ENCODE measurements around the gene TULP4.

Gene TULP4

DNA sequence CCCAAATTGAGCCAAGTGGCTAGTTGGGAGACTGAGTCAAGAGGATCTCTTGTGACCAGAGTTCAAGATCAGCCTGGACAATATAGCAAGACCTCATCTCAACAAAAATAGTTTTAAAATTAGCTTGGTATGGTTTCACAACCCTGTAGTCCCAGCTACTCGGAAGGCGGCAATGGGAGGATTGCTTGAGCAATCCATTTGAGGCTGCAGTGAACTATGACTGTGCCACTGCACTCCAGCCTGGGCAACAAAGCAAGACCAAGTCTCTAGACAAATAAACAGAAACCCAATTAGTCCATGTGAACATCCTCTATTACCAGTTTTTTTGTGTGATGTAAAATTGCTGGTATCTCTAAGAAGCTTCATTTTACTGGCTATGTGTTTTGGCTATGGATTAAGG lies 106.2 kb downstream of the TULP4 start:
- POLR2A ChIA-PET, result interaction anchor here (0.7 kb wide), 1 partner anchor 585 kb away, joined by 7 read pairs; no protein-coding TSS in a partner anchor
- no peaks in the 10 kb centered on the region for H3K4me1 ChIP-seq (ENCODE audit: control insufficient read depth, insufficient read depth, low read length)
- H3K36me3 ChIP-seq (ENCODE audit: control insufficient read depth in 2 of 2, insufficient read depth in 1 of 2, low read length in 2 of 2), result peaks cover 0 to 21% of the 10 kb centered on the region in 2 experiments; a peak in 2 of 3 replicates
- CTCF ChIA-PET, result interaction anchor here (0.6 to 1.7 kb wide), 5 partner anchors 11 to 204 kb away, joined by 3 to 9 read pairs (median 3); no protein-coding TSS in a partner anchor
- no peaks in the 10 kb centered on the region for H3K9me3 ChIP-seq (ENCODE audit: control insufficient read depth, insufficient read depth, low read depth, low read length)
- no peak overlapping the region for H3K4me3 ChIP-seq (ENCODE audit: low read depth, low read length)
- TF ChIP-seq, protein P1, sequence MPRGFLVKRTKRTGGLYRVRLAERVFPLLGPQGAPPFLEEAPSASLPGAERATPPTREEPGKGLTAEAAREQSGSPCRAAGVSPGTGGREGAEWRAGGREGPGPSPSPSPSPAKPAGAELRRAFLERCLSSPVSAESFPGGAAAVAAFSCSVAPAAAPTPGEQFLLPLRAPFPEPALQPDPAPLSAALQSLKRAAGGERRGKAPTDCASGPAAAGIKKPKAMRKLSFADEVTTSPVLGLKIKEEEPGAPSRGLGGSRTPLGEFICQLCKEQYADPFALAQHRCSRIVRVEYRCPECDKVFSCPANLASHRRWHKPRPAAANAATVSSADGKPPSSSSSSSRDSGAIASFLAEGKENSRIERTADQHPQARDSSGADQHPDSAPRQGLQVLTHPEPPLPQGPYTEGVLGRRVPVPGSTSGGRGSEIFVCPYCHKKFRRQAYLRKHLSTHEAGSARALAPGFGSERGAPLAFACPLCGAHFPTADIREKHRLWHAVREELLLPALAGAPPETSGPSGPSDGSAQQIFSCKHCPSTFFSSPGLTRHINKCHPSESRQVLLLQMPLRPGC (tag by site-specific recombination; IDR thresholded peaks at IDR 0.05), result no peak
- TF ChIP-seq, protein P2, sequence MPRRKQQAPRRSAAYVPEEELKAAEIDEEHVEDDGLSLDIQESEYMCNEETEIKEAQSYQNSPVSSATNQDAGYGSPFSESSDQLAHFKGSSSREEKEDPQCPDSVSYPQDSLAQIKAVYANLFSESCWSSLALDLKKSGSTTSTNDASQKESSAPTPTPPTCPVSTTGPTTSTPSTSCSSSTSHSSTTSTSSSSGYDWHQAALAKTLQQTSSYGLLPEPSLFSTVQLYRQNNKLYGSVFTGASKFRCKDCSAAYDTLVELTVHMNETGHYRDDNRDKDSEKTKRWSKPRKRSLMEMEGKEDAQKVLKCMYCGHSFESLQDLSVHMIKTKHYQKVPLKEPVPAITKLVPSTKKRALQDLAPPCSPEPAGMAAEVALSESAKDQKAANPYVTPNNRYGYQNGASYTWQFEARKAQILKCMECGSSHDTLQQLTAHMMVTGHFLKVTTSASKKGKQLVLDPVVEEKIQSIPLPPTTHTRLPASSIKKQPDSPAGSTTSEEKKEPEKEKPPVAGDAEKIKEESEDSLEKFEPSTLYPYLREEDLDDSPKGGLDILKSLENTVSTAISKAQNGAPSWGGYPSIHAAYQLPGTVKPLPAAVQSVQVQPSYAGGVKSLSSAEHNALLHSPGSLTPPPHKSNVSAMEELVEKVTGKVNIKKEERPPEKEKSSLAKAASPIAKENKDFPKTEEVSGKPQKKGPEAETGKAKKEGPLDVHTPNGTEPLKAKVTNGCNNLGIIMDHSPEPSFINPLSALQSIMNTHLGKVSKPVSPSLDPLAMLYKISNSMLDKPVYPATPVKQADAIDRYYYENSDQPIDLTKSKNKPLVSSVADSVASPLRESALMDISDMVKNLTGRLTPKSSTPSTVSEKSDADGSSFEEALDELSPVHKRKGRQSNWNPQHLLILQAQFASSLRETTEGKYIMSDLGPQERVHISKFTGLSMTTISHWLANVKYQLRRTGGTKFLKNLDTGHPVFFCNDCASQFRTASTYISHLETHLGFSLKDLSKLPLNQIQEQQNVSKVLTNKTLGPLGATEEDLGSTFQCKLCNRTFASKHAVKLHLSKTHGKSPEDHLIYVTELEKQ (tag by site-specific recombination; IDR thresholded peaks at IDR 0.05; ENCODE audit: borderline replicate concordance), result no peak
- TF ChIP-seq, protein P3, sequence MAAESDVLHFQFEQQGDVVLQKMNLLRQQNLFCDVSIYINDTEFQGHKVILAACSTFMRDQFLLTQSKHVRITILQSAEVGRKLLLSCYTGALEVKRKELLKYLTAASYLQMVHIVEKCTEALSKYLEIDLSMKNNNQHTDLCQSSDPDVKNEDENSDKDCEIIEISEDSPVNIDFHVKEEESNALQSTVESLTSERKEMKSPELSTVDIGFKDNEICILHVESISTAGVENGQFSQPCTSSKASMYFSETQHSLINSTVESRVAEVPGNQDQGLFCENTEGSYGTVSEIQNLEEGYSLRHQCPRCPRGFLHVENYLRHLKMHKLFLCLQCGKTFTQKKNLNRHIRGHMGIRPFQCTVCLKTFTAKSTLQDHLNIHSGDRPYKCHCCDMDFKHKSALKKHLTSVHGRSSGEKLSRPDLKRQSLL (tag by site-specific recombination; IDR thresholded peaks at IDR 0.05), result no peak
- TF ChIP-seq REPIN1 (tag by site-specific recombination; IDR thresholded peaks at IDR 0.05; ENCODE audit: low read depth) (no peak), OSR2 (tag by site-specific recombination; IDR thresholded peaks at IDR 0.05) (no peak), SP3 (tag by site-specific recombination; IDR thresholded peaks at IDR 0.05) (no peak), ZNF433 (tag by site-specific recombination; IDR thresholded peaks at IDR 0.05; ENCODE audit: low read depth) (no peak), GLIS2 (tag by site-specific recombination; IDR thresholded peaks at IDR 0.05) (no peak), ZNF121 (tag by site-specific recombination; IDR thresholded peaks at IDR 0.05) (no peak), ZNF266 (tag by site-specific recombination; IDR thresholded peaks at IDR 0.05; ENCODE audit: low read depth) (no peak), ZNF670 (tag by site-specific recombination; IDR thresholded peaks at IDR 0.05; ENCODE audit: low read depth) (no peak), ZSCAN16 (tag by site-specific recombination; IDR thresholded peaks at IDR 0.05) (no peak), ZFHX2 (tag by site-specific recombination; conservative IDR thresholded peaks at IDR 0.05) (no peak), ZNF354C (tag by site-specific recombination; IDR thresholded peaks at IDR 0.05; ENCODE audit: borderline replicate concordance, low read depth) (no peak)
- TF ChIP-seq, protein P4, sequence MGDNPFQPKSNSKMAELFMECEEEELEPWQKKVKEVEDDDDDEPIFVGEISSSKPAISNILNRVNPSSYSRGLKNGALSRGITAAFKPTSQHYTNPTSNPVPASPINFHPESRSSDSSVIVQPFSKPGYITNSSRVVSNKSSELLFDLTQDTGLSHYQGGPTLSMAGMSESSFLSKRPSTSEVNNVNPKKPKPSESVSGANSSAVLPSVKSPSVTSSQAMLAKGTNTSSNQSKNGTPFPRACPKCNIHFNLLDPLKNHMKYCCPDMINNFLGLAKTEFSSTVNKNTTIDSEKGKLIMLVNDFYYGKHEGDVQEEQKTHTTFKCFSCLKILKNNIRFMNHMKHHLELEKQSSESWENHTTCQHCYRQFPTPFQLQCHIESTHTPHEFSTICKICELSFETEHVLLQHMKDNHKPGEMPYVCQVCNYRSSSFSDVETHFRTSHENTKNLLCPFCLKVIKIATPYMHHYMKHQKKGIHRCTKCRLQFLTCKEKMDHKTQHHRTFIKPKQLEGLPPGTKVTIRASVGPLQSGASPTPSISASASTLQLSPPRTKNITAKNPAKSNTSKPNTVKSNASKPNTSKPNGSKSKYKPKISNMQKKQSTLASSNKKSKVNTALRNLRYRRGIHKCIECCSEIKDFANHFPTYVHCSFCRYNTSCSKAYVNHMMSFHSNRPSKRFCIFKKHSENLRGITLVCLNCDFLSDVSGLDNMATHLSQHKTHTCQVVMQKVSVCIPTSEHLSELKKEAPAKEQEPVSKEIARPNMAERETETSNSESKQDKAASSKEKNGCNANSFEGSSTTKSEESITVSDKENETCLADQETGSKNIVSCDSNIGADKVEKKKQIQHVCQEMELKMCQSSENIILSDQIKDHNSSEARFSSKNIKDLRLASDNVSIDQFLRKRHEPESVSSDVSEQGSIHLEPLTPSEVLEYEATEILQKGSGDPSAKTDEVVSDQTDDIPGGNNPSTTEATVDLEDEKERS (tag by site-specific recombination; IDR thresholded peaks at IDR 0.05), result no peak
- no peak overlapping the region for H3K27ac ChIP-seq (ENCODE audit: extremely low read depth, low read depth, low read length)

Data from HEK293 (cell line).